ENCODE measurements around the gene GPSM1.

DNA sequence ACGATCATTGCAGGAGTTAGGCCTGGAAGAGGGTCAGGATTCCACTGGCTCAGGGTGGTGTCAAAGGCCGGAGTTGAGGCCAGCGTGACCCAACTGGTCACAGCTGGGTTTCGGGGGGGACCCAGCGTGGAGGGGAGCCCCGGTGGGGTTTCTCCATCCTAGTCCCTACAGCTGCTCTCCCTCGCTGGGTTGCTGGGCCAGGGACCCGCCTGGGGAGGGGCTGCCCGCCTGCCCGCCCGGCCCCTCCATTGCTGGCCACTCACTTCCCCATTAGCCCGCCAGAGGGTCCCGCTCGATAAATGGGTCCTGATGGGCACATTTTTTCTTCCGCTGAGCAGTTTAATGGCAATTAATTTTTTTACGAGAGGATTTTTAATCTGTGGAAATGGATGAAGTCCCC, 32.3 kb upstream of the GPSM1 start:
- TF ChIP-seq TEAD4 (IDR thresholded peaks at IDR 0.05): no peak
- TF ChIP-seq RAD21 (IDR thresholded peaks at IDR 0.05; ENCODE audit: low read depth): no peak
- no peak for TF ChIP-seq CEBPB (IDR thresholded peaks at IDR 0.05)
- TF ChIP-seq, protein P1, sequence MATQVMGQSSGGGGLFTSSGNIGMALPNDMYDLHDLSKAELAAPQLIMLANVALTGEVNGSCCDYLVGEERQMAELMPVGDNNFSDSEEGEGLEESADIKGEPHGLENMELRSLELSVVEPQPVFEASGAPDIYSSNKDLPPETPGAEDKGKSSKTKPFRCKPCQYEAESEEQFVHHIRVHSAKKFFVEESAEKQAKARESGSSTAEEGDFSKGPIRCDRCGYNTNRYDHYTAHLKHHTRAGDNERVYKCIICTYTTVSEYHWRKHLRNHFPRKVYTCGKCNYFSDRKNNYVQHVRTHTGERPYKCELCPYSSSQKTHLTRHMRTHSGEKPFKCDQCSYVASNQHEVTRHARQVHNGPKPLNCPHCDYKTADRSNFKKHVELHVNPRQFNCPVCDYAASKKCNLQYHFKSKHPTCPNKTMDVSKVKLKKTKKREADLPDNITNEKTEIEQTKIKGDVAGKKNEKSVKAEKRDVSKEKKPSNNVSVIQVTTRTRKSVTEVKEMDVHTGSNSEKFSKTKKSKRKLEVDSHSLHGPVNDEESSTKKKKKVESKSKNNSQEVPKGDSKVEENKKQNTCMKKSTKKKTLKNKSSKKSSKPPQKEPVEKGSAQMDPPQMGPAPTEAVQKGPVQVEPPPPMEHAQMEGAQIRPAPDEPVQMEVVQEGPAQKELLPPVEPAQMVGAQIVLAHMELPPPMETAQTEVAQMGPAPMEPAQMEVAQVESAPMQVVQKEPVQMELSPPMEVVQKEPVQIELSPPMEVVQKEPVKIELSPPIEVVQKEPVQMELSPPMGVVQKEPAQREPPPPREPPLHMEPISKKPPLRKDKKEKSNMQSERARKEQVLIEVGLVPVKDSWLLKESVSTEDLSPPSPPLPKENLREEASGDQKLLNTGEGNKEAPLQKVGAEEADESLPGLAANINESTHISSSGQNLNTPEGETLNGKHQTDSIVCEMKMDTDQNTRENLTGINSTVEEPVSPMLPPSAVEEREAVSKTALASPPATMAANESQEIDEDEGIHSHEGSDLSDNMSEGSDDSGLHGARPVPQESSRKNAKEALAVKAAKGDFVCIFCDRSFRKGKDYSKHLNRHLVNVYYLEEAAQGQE (IDR thresholded peaks at IDR 0.05; ENCODE audit: low read depth): no peak
- TF ChIP-seq NFIC (IDR thresholded peaks at IDR 0.05): no peak
- TF ChIP-seq EP300 (IDR thresholded peaks at IDR 0.05; ENCODE audit: borderline replicate concordance): no peak
- TF ChIP-seq CREB1 (IDR thresholded peaks at IDR 0.05; ENCODE audit: low read depth): no peak
- no peak for TF ChIP-seq YY1 (IDR thresholded peaks at IDR 0.05; ENCODE audit: low read depth)
- TF ChIP-seq FOXM1 (IDR thresholded peaks at IDR 0.05; ENCODE audit: borderline replicate concordance, low read depth): no peak
- no peak for TF ChIP-seq ZBTB7A (IDR thresholded peaks at IDR 0.05; ENCODE audit: low read depth)
- no peak for TF ChIP-seq EGR1 (IDR thresholded peaks at IDR 0.05)
- TF ChIP-seq TCF12 (IDR thresholded peaks at IDR 0.05; ENCODE audit: low read depth): no peak
- TF ChIP-seq, protein P2, sequence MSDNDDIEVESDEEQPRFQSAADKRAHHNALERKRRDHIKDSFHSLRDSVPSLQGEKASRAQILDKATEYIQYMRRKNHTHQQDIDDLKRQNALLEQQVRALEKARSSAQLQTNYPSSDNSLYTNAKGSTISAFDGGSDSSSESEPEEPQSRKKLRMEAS (IDR thresholded peaks at IDR 0.05): no peak
- TF ChIP-seq, protein P3, sequence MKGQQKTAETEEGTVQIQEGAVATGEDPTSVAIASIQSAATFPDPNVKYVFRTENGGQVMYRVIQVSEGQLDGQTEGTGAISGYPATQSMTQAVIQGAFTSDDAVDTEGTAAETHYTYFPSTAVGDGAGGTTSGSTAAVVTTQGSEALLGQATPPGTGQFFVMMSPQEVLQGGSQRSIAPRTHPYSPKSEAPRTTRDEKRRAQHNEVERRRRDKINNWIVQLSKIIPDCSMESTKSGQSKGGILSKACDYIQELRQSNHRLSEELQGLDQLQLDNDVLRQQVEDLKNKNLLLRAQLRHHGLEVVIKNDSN (IDR thresholded peaks at IDR 0.05): no peak
